PC-9 (cell line): ENCODE measurements around the gene ADARB2.

Experiments used
- EZH2 ChIP-seq: fragments of 200-600 bp; sonication (generic); IDR thresholded peaks from 2 replicates; pipeline ENCODE4 v1.8.0; 2017; ENCODE audit warnings: antibody characterized with exemption, low read depth
- TF ChIP-seq, protein P1 (sequence below): fragments of 200-600 bp; sonication (generic); conservative IDR thresholded peaks from 2 replicates; pipeline ENCODE4 v1.6.1; 2017; ENCODE audit warnings: mixed run types, antibody characterized with exemption, mild to moderate bottlenecking, moderate library complexity

DNA sequence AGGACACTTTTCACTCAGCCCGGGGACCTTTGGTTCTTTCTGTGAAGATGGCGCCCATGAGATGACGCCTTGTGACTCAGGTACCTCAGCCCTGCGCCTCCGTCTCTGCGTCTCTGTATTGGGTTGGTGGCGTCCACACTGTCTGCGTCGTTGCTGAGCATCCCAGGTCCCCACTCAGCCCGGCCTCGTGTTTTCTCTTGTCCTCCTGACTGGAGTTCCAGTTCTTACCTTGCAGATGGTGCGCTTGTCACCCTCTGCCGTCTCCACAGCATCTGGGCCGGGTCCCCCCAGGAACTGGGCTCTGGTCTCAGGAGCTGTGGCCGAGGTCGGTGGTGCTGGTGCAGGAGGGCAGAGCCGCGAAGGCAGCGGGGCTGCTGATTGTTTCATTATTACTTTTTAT lies 530.7 kb downstream of the ADARB2 start:
- TF ChIP-seq, protein P1, sequence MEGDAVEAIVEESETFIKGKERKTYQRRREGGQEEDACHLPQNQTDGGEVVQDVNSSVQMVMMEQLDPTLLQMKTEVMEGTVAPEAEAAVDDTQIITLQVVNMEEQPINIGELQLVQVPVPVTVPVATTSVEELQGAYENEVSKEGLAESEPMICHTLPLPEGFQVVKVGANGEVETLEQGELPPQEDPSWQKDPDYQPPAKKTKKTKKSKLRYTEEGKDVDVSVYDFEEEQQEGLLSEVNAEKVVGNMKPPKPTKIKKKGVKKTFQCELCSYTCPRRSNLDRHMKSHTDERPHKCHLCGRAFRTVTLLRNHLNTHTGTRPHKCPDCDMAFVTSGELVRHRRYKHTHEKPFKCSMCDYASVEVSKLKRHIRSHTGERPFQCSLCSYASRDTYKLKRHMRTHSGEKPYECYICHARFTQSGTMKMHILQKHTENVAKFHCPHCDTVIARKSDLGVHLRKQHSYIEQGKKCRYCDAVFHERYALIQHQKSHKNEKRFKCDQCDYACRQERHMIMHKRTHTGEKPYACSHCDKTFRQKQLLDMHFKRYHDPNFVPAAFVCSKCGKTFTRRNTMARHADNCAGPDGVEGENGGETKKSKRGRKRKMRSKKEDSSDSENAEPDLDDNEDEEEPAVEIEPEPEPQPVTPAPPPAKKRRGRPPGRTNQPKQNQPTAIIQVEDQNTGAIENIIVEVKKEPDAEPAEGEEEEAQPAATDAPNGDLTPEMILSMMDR = no peak
- no peak for TF ChIP-seq EZH2
